GM19372 (cell line): ENCODE results near the gene RHBDD3.

Experiments
- ATAC-seq: cut with Tn5 transposase; IDR thresholded peaks from one replicate; pipeline ENCODE4 v1.9.1; 2021; ENCODE audit warnings: mild to moderate bottlenecking, low read depth, moderate library complexity; ENCODE audit not compliant: unreplicated experiment

RHBDD3 gene

DNA sequence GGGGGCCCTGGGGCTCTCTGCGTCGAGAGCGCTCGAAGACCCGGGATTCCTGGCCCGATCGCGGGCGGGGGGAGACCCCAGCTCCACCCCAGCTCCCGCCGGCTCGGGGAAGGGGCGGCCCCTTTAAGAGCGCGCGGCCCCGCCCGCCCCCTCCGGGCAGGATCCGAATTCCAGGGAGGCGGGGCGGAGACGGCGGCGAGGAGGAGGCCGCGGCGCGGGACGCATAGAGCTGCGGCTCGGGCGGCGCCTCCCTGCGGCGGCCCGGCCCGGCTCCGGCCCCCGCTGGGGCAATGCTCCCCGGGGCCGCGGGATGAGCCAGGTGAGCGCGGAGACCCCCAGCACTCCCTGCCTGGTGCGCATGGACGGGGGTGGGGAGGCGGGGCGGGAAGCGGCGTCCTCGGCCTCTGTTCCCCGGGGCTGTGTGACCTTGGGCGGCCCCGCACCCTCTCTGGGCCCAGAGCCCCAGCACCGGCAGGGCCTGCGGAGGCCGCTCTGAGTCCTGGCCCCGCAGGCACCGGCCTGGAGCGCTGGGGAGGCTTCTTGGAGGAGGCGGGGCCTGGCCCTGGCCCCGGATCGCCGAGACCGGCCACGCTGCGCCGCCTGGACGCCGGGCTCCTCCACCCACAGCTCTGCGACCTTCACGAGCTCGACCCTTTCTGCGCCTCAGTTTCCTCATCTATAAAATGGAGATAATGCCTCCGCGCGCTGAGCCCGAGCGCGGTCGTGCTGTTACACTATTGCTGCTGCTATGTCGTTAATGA is 39.2 kb upstream of the RHBDD3 start:
- no peak for ATAC-seq

DNA sequence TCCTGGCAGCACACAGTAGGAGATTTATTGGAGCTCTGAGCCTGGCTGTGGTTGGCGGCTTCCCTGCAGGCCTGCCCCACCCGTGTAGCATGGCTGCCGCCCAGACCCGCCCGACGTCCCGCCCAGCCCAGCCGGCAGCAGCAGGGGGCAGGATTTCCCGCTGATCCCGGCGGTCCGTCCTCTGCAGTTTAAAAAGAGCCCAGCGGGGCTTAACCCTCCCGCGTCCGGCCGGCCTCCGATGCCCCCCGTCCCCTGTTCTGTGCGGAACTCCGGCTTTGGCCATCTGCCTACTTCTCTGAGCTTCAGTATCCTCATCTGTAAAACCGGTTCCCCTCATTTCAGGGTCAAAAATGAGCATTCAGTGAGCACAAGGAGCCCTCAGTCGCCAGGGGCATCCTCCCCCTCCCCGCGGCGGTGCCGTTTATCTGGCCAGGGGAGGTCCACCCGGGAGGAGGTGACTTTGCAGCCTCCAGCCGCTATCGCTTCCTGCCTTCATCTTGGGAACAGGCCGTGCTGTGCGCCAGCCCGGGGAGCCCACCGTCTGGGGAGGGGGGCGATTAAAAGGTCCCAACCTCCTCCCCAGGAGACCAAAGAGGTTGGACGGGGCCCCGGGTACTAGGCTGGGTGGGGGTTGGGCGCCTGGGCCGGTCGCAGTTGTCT is 38.5 kb upstream of the RHBDD3 start, which contains the start of gene GAS2L1:
TSS of gene GAS2L1 (plus strand) at position 476 of the 660 bp plus-strand sequence. CDS start 1,456 bp downstream, outside the sequence.
- no peak for ATAC-seq

DNA sequence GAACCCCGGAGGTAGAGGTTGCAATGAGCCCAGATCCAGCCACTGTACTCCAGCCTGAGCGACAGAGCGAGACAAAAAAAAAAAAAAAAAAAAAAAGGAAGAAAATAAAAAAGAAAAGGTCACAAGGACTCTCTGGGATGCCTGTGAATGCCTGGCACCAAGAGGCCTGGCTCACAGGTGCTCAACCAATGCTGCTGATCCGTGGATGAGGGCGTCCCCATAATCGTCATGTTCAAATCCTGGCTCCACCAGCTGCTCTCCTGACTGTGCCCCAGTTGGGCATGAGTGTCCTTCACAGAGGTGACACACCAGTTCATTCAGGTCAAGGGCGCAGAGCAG is 38.0 kb upstream of the RHBDD3 start:
- ATAC-seq, result no peak

DNA sequence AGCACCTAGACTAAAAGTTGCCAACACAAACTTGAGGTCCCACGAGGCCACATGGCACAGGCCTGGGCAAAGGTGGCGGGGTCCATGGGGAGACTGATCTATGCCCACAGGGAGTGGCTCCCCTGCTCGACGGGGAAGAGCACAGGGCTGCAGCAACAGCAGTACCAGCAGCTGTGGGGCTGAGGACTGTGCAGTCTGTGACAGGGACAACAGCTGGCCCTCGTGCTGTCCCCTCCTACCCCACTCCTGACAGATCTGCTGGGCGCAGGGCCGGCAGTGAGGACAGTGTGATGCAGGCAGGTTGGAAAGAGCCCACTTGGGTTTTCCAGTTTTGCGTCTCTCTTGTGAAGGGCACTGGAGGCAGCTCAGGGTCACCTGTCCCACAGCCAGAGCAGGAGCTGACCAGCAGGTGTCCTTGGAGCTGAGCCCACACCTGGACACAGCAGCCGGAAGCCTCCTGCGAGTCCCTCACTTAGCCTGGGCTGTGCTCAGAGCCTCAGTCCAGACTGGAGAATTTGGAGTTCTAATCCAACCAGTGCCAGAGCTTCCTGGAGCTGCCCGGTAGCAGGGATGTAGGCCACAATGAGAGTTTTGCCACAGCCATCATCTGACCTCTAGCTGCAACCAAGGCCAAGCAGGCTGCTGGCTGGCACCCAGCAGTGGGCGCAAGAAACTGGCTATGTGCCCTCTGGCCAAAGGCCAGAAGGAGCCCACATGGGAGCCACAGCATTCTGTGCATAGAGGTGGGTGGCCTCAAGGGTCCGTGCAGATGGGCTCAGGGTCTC is 35.1 kb upstream of the RHBDD3 start:
- no peak for ATAC-seq

DNA sequence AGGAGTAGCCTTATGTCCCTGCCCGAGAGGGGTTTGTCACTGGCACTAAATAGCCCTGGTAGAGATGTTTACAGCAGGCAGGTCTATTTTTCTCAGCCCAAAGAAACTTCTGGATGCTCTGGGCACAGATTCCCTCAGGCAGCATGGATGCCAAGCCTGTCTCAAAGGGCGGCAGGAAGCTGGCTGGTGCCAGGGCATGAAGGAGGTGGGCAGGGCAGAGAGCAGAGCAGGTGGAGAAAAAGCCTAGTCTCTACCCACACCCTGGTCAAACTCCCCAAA is 34.6 kb upstream of the RHBDD3 start:
- ATAC-seq, result no peak

- ATAC-seq, result no peak
Observed at GRCh38 chr22:29301716-29302401, 34.1 kb upstream of the RHBDD3 start.

- no peak for ATAC-seq
Observed at GRCh38 chr22:29300807-29301601, 33.2 kb upstream of the RHBDD3 start.

- no peak for ATAC-seq
Observed at GRCh38 chr22:29300467-29300806, 32.7 kb upstream of the RHBDD3 start.

- no peak for ATAC-seq
Observed at GRCh38 chr22:29299136-29299900, 31.5 kb upstream of the RHBDD3 start.

DNA sequence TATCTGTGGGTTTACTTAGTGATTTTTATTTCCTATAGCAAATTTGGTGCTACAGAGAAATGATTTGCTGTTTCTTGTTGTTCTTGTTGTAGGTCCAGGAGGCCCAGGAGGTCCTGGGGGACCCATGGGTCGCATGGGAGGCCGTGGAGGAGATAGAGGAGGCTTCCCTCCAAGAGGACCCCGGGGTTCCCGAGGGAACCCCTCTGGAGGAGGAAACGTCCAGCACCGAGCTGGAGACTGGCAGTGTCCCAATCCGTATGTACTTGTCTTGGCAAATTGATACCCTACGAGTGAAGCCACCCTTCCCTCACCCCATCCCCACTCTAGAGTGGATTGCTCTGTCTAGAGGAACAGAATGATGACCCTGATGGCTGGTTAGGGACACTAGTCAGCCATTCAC is 30.9 kb upstream of the RHBDD3 start:
- no peak for ATAC-seq

DNA sequence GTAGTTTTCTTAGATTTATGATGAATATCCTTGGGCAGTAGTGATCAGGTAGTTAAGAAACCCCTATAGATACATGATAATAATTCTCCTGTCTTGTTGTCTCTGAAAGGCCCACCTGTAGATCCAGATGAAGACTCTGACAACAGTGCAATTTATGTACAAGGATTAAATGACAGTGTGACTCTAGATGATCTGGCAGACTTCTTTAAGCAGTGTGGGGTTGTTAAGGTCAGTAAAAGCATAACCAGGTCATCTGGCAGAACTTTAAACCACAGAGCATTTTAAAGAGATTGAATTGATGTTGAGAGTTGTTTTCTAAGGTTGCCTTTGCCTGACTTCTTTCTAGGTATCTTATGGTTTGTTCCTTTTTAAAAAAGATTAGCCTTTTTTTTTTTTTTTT is 24.6 kb upstream of the RHBDD3 start:
- no peak for ATAC-seq

DNA sequence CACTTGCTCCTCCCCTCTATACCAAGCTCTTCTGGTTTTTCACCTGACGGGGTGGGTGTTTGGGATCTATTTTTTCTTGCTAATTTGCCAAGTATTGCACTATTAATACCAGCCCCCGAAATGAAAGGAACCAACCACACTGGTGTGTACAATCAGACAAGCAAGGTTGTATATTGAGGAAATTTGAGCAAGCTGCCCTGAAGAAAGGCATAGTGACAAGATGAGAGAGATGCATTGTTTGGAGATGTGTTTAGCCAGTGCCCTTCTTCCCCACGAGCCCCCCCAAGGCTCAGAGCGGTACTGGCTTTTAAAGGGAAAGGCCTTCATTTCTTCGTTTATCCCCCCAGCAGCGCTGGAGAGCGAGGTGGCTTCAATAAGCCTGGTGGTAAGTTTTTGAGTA is 23.4 kb upstream of the RHBDD3 start:
- no peak for ATAC-seq

- no peak for ATAC-seq
Observed at GRCh38 chr22:29290061-29290460, 22.3 kb upstream of the RHBDD3 start.

GRCh38 chr22:29288837-29289236 is 21.1 kb upstream of the RHBDD3 start:
- ATAC-seq, result no peak

GRCh38 chr22:29284196-29284595 is 16.4 kb upstream of the RHBDD3 start:
- no peak for ATAC-seq

- no peak for ATAC-seq
Observed at GRCh38 chr22:29277927-29278326, 10.1 kb upstream of the RHBDD3 start.

- ATAC-seq, result no peak
Observed at GRCh38 chr22:29275819-29276565, 8.2 kb upstream of the RHBDD3 start.

DNA sequence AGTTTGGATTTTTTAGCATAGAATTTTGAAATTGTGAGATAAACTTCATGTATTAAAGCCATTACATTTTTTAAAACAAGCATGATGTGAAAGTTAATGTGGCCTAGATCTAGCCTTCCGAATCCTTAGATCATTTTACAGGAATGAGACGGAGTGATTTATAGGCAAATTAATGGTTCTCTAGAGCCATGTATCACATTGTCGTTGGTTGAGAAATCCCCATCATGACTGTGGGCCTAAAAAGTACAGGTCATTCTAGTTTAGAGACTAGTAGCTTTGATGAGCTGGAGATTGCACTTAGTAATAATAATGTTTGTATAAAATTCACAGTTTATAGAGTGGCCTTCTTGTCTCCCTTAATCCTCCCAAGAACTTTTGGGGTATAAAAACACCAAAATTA is 7.4 kb upstream of the RHBDD3 start:
- ATAC-seq, result no peak

DNA sequence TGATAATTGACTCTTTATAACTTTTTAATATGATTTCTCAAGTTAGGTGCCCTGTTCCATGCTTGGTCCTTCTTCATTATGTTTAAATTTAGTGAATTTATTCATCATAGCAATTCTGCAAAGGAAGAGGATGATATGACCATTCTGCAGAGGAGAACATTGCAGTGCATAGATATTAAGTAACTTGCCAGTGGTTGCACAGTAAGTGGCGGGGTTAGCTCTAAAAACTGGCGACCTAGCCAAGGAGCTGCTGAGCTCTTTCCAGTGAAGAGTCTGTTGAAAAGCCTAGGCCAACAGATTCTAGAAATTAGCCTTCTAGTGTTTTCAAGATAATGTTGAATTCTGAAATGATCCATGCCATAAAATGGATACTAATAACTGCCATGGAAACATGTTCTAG is 4.8 kb upstream of the RHBDD3 start:
- no peak for ATAC-seq
